ENCODE data around the gene LST1.

- TF ChIP-seq POLR2A (IDR thresholded peaks at IDR 0.05) (no peak), CTCF (IDR thresholded peaks at IDR 0.05) (no peak)
These were observed 18.3 kb upstream of the LST1 start for GRCh38 chr6:31567531-31568370.
